IMR-90 (cell line): ENCODE measurements around the gene SLFN12.

Source experiments
- CTCF ChIP-seq: conservative IDR thresholded peaks from 2 replicates; pipeline ENCODE4 v1.5.1; 2012; ENCODE audit warnings: mild to moderate bottlenecking, low read depth, low read length, improper control_type of control experiment
- RAD21 ChIP-seq: IDR thresholded peaks from 2 replicates; pipeline ENCODE4 v1.6.1; 2012; ENCODE audit warnings: low read length, improper control_type of control experiment
- RCOR1 ChIP-seq: IDR thresholded peaks from 2 replicates; pipeline ENCODE4 v1.6.1; 2012; ENCODE audit warnings: mild to moderate bottlenecking, low read length, improper control_type of control experiment; ENCODE audit not compliant: insufficient replicate concordance

- no peak for TF ChIP-seq CTCF
- TF ChIP-seq RAD21 = no peak
- no peak for TF ChIP-seq RCOR1
Observed at GRCh38 chr17:35438433-35438832, 6.1 kb upstream of the SLFN12 start.
